PC-9 (cell line): ENCODE data around the gene CAPG. TPM values are rescaled to one million over a fixed set of nuclear protein-coding genes. Genes with fewer than 3 reads are reported as not detected.

Experiments
- BruUV-seq: library from RNA; stranded (reverse); fragments of 400-500 nt; replicated peaks from 2 replicates; lab custom pipeline; 2021; lab: Mats Ljungman, UMichigan
- CTCF ChIA-PET: fragments of 300-600 bp; sonication (Branson Sonifier 250); formaldehyde crosslinking; loops from one replicate; lab custom pipeline; 2022; ENCODE audit warnings: antibody characterized with exemption; lab: Charles Lee
- POLR2A ChIA-PET: fragments of 300-600 bp; sonication (Branson Sonifier 250); formaldehyde crosslinking; loops from one replicate; lab custom pipeline; 2022; ENCODE audit warnings: antibody characterized with exemption; ENCODE audit not compliant: unreplicated experiment; lab: Charles Lee
- DNase-seq, 2 experiments: peaks; one replicate each; pipeline versions ENCODE4 v3.0.0 to v3.0.0-alpha.2; 2015 to 2022; ENCODE audit warnings: mixed read lengths in 1 of 2
- H2AFZ ChIP-seq: fragments of 200-600 bp; sonication (generic); 2 replicates; pipeline ENCODE4 v1.8.1; 2017; ENCODE audit warnings: antibody characterized with exemption
- H3F3A ChIP-seq: fragments of 200-600 bp; sonication (generic); 2 replicates; pipeline ENCODE4 v1.8.1; 2017; ENCODE audit warnings: antibody characterized with exemption, mild to moderate bottlenecking, low read depth; ENCODE audit not compliant: insufficient read depth
- H3K27ac ChIP-seq: fragments of 200-600 bp; sonication (generic); 2 replicates; pipeline ENCODE4 v1.6.1; 2016; ENCODE audit warnings: mixed run types
- H3K27me3 ChIP-seq: fragments of 200-600 bp; sonication (generic); 2 replicates; pipeline ENCODE4 v1.6.1; 2016; ENCODE audit warnings: low read depth, mixed run types; ENCODE audit not compliant: insufficient read depth
- H3K36me3 ChIP-seq: fragments of 200-600 bp; sonication (generic); 2 replicates; pipeline ENCODE4 v1.6.1; 2016; ENCODE audit warnings: low read depth, mixed run types
- H3K4me1 ChIP-seq: fragments of 200-600 bp; sonication (generic); replicated peaks from 2 replicates; pipeline ENCODE4 v1.6.1; 2016; ENCODE audit warnings: mixed run types; ENCODE audit not compliant: insufficient read depth
- H3K4me2 ChIP-seq: fragments of 200-600 bp; sonication (generic); 2 replicates; pipeline ENCODE4 v1.6.1; 2017; ENCODE audit warnings: mixed run types
- H3K4me3 ChIP-seq: fragments of 200-600 bp; sonication (generic); 2 replicates; pipeline ENCODE4 v1.6.1; 2016; ENCODE audit warnings: mixed run types
- H3K79me2 ChIP-seq: fragments of 200-600 bp; sonication (generic); 2 replicates; pipeline ENCODE4 v1.6.1; 2017; ENCODE audit warnings: low read depth, mixed run types
- H3K9me2 ChIP-seq: fragments of 200-600 bp; sonication (generic); 2 replicates; pipeline ENCODE4 v1.8.1; 2017; ENCODE audit warnings: mild to moderate bottlenecking; ENCODE audit not compliant: insufficient read depth
- H3K9me3 ChIP-seq: fragments of 200-600 bp; sonication (generic); 2 replicates; pipeline ENCODE4 v1.8.1; 2016; ENCODE audit warnings: low read depth; ENCODE audit not compliant: insufficient read depth
- H4K20me1 ChIP-seq: fragments of 200-600 bp; sonication (generic); 2 replicates; pipeline ENCODE4 v1.8.1; 2017; ENCODE audit not compliant: insufficient read depth
- CTCF ChIP-seq: fragments of 200-600 bp; sonication (generic); conservative IDR thresholded peaks from 2 replicates; pipeline ENCODE4 v1.6.1; 2017; ENCODE audit warnings: mixed run types, antibody characterized with exemption, mild to moderate bottlenecking, moderate library complexity
- intact Hi-C: fragments of 100-400 bp; cut with micrococcal nuclease; formaldehyde crosslinking; loops from one replicate; pipeline ENCODE4 v1.10.0; 2022; ENCODE audit not compliant: unreplicated experiment
- total RNA-seq: library from RNA; stranded (reverse); gene quantifications from 2 replicates; pipeline ENCODE4 v1.2.3, GENCODE V29; 2021

CAPG gene
- total RNA-seq, 1 experiment from 2014 or later, result 417 TPM

DNA sequence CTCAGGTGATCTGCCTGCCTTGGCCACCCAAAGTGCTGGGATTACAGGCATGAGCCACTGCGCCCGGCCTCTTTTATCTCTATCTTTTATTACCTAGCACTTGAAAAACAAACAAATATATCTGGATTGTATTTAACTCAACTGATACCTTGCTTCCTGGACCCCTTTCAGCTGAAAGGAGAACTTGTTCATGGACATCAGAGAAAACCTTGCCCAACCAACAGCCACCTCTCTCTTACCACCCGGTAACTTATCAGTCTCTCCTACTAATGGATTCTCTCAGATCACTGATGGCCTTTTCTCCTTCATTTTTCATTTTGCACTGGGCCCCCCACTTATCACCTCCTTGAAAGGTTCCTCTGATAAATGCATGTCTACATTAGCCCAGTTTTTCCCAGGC lies 62.6 kb downstream of the CAPG start:
- no peak overlapping the region for H3K4me3 ChIP-seq
- H3K27ac ChIP-seq, result no peak overlapping the region
- H3K27me3 ChIP-seq, result no peaks in the 10 kb centered on the region
- peaks cover 3% of the 10 kb centered on the region; the same call in 1 of the 2 replicates for H3K4me1 ChIP-seq
- ChIA-PET CTCF (no interaction called here), POLR2A (no interaction called here)
- H3K9me2 ChIP-seq, result no peaks in the 10 kb centered on the region
- DNase-seq, result no peak
- no peak overlapping the region for H3K4me2 ChIP-seq
- H3K79me2 ChIP-seq, result peaks cover 15% of the 10 kb centered on the region
- H3K36me3 ChIP-seq, result peaks cover 12% of the 10 kb centered on the region
- no peak overlapping the region for H2AFZ ChIP-seq
- no peak for TF ChIP-seq CTCF
- H3F3A ChIP-seq, result peaks cover 4% of the 10 kb centered on the region; the same call in 1 of the 2 replicates
- no peaks in the 10 kb centered on the region for H3K9me3 ChIP-seq
- H4K20me1 ChIP-seq, result 0 out of 2 replicates have a peak, but pooled peaks cover 7% of the 10 kb centered on the region
- BruUV-seq, result no TSS peak
- intact Hi-C loops, result no loop called here

Other genes starting within 250 kb of the CAPG start
- gene TGOLN2, start 82.4 kb downstream of the CAPG start, total RNA-seq, result 86.1 and 87.2 TPM in 2 replicates
- 52.1 and 57.8 TPM in 2 replicates for gene RETSAT, start 55.8 kb downstream of the CAPG start, total RNA-seq
- gene ELMOD3, start 55.6 kb downstream of the CAPG start, total RNA-seq, result 16.4 and 18.1 TPM in 2 replicates
- 2.3 TPM in 2 replicates for gene SH2D6, start 8.3 kb upstream of the CAPG start, total RNA-seq
- 169 and 206 TPM in 2 replicates for gene MAT2A, start 128.8 kb upstream of the CAPG start, total RNA-seq
- 30.2 and 30.6 TPM in 2 replicates for gene GGCX, start 151.1 kb upstream of the CAPG start, total RNA-seq
- 91.9 and 124 TPM in 2 replicates for gene VAMP8, start 167.2 kb upstream of the CAPG start, total RNA-seq
- 7.2 and 7.4 TPM in 2 replicates for gene VAMP5, start 174.1 kb upstream of the CAPG start, total RNA-seq
- 93.9 and 96.7 TPM in 2 replicates for gene RNF181, start 185.4 kb upstream of the CAPG start, total RNA-seq
- gene TMEM150A, start 192.3 kb upstream of the CAPG start, total RNA-seq, result 5.3 and 5.9 TPM in 2 replicates
- gene C2orf68, start 201.7 kb upstream of the CAPG start, total RNA-seq, result 46.0 and 48.6 TPM in 2 replicates
- 61.0 and 66.7 TPM in 2 replicates for gene USP39, start 205.8 kb upstream of the CAPG start, total RNA-seq